Omental fat pad (tissue), 4 donors: Measurements from ENCODE around the gene RANBP17. TPM values are rescaled to one million over a fixed set of nuclear protein-coding genes. Genes with fewer than 3 reads are reported as not detected.
"Not testable (repeated sequence)": the region's sequence is repeated elsewhere in the genome, so short reads cannot be mapped to it uniquely, and the experiment has no call there.

ENCODE experiments used
- ATAC-seq: fragments of 150-250 bp; one replicate; pipeline ENCODE4 v1.9.1; 2016; ENCODE audit warnings: mild to moderate bottlenecking, moderate library complexity; ENCODE audit not compliant: low FRiP score
- DNase-seq: peaks from one replicate; pipeline ENCODE4 v3.0.0-alpha.2; 2019; ENCODE audit warnings: low spot score
- total RNA-seq, 4 donors: library from RNA; depleted of rRNA; stranded (reverse); fragments of >200 nt; gene quantifications; one replicate each; pipeline ENCODE4 v1.1.0, GENCODE V29; 2016
- TF ChIP-seq, protein P1 (sequence below), 3 donors: fragments of 450-650 bp; IDR thresholded peaks; one replicate each; pipeline ENCODE4 v1.5.1; 2016 to 2017; ENCODE audit warnings: antibody characterized with exemption in 3 of 3, mild to moderate bottlenecking in 3 of 3, moderate library complexity in 2 of 3

Gene RANBP17
- total RNA-seq, 4 donors from 2014 or later: 0.93 to 10.7 (median 3.8) TPM

DNA sequence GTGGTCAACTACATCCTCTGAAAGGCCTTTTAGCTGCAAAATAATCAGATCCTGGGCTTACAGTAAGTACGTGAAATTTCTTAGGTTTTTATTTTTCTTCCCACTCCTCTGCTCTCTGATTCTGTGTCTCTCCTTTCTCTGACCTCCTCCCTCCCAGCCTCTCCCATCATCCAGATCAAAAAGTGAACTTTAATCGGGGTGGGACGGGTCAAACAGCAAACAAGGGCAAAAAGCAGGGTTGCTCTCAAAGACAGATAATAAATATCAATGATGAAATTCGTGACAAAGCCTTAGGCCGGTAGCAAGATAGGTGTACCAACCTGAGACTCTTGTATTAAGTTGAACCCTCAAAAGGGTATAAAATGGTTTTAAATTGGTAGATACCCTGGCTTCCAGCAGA is 76.1 kb downstream of the RANBP17 start:
- ATAC-seq (no peak), DNase-seq (no peak)
- TF ChIP-seq, protein P1, sequence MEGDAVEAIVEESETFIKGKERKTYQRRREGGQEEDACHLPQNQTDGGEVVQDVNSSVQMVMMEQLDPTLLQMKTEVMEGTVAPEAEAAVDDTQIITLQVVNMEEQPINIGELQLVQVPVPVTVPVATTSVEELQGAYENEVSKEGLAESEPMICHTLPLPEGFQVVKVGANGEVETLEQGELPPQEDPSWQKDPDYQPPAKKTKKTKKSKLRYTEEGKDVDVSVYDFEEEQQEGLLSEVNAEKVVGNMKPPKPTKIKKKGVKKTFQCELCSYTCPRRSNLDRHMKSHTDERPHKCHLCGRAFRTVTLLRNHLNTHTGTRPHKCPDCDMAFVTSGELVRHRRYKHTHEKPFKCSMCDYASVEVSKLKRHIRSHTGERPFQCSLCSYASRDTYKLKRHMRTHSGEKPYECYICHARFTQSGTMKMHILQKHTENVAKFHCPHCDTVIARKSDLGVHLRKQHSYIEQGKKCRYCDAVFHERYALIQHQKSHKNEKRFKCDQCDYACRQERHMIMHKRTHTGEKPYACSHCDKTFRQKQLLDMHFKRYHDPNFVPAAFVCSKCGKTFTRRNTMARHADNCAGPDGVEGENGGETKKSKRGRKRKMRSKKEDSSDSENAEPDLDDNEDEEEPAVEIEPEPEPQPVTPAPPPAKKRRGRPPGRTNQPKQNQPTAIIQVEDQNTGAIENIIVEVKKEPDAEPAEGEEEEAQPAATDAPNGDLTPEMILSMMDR (IDR thresholded peaks at IDR 0.05): no peak

DNA sequence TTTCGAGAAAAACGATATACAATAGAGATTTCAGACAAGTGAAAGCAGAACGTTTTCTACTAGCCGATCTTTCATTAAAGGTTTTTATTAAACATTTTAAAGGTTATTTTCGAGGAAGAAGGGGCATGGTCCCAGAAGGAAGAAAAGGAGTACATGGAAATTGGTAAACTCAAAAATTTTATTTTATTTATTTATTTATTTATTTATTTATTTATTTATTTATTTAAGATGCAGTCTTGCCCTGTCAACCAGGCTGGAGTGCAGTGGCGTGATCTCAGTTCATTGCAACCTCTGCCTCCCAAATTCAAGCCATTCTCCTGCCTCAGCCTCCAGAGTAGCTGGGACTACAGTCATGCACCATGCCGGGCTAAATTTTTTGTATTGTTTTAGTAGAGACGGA is 77.4 kb downstream of the RANBP17 start:
- ATAC-seq (no peak), DNase-seq (no peak)
- TF ChIP-seq, protein P1 (IDR thresholded peaks at IDR 0.05): no peak

DNA sequence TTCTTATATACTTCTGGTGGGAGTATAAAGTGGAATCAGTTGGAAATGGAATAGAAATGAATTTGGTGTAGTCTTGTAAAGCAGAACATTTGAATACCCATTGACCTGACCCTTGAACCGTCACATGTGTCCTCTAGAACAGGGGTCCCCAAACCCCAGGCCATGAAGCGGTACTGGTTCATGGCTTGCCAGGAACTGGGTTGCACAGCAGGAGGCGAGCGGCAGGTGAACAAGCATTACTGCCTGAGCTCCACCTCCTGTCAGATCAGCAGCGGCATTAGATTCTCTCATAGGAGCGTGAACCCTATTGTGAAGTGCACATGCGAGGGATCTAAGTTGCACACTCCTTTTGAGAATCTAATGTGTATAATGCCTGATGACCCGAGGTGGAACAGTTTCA is 80.0 kb downstream of the RANBP17 start:
- ATAC-seq (no peak), DNase-seq (no peak)
- TF ChIP-seq, protein P1 (IDR thresholded peaks at IDR 0.05): no peak

DNA sequence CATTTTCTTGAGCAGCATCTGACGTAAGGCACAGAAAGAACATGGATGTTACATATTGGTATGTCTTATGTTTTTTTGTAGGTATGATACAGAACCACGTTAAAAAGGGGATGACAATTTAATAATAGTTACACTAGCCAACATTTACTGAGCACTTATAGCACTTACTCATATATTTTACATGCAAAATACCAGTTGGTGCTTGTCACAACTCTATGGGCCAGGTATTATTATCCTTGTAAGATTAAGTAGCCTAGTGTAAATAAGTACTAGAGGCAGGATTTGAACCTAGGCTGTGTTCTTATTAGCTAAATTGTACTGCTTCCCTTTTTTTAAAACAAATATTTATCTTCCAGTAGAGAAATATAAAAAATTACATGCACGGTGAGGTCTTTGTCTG is 83.5 kb downstream of the RANBP17 start:
- DNase-seq (no peak), ATAC-seq (no peak)
- TF ChIP-seq, protein P1 (IDR thresholded peaks at IDR 0.05): no peak

DNA sequence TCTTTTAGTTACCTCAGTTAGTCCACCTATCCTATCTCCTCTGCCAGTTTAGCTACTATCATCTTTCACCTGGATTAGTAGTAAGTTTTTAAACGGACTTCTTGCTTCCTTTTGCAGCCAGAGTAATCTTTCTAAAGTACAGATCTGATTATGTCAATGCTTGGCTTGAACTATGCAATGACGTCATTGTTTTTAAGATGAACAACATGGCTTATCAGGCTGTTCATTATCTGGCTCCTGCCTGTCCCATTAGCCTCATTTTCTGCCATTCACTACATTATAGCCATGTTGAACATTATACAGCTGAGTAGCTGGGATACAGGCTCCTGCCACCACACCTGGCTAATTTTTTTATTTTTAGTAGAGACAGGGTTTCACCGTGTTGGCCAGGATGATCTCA is 98.7 kb downstream of the RANBP17 start:
- TF ChIP-seq, protein P1 (IDR thresholded peaks at IDR 0.05): no peak
- ATAC-seq: no peak
- DNase-seq: no peak

DNA sequence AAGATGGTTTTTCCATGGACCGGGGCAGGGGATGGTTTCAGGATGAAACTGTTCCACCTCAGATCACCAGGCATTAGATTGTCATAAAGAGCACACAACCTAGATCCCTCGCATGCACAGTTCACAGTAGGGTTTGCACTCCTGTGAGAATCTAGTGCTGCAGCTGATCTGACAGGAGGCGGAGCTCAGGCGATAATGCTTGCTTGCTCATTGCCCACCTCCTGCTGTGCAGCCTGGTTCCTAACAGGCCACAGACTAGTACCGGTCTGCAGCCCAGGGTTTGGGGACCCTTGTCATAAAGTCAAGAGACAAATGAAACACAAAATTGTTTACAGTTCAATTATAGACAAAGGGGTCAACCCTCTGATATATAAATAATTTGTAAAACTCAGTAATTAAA is 101.7 kb downstream of the RANBP17 start:
- TF ChIP-seq, protein P1 (IDR thresholded peaks at IDR 0.05): no peak
- DNase-seq (no peak), ATAC-seq (no peak)

DNA sequence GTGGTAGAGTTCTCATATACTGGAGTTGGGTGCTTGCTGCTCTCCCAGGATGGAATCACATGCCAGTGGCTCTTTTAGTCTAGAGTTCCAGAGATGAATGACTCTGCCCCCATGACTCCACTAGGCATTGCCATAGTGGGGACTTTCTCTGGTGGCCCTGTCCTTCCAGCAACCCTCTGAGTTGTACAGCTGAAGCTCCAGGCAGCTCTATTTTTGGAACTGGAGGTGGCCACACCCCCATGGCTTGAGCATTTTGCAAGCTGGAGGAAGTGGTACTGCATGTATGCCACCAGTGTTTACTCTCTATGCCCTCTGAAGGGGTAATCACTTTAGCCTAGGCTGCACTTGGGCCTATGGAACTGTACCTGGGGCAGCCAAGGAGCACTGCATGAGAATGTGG is 112.6 kb downstream of the RANBP17 start:
- ATAC-seq (no peak), DNase-seq (no peak)
- TF ChIP-seq, protein P1 (IDR thresholded peaks at IDR 0.05): no peak

DNA sequence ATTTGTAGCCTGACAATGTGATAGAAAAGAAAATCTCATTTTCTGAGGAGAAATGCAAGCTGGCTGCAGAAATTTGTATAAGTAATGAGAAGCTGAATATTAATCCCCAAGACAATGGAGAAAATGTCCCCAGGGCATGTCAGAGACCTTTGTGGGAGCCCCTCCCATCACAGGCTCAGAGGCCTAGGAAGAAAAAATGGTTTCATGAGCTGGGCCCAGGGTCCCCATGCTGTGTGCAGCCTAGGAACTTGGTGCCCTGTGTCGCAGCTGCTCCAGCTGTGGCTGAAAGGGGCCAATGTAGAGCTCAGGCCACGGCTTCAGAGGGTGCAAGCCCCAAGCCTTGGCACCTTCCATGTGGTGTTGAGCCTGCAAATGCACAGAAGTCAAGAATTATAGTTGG is 118.4 kb downstream of the RANBP17 start:
- ATAC-seq: not testable (repeated sequence)

More for the DNA sequence above, 118.4 kb downstream of the RANBP17 start:
- not testable (repeated sequence) for DNase-seq
